A549 (cell line): ENCODE measurements around the gene LARP4.

Source experiments
- BHLHE40 ChIP-seq: IDR thresholded peaks from 2 replicates; pipeline ENCODE4 v1.6.1; 2012; ENCODE audit warnings: low read depth, low read length, inconsistent platforms
- CTCF ChIP-seq: fragments of >200 bp; sonication (Bioruptor Twin); formaldehyde crosslinking; IDR thresholded peaks from 3 replicates; pipeline ENCODE4 v1.5.1; 2016
- EHF ChIP-seq: fragments of 250-450 bp; sonication (Bioruptor Pico); IDR thresholded peaks from 2 replicates; pipeline ENCODE4 v1.5.0; 2020; ENCODE audit warnings: mild to moderate bottlenecking
- ESRRA ChIP-seq: fragments of 150-350 bp; IDR thresholded peaks from 2 replicates; pipeline ENCODE4 v1.6.1; 2014; ENCODE audit warnings: mild to moderate bottlenecking, low read length, borderline replicate concordance
- FOSL2 ChIP-seq, 2 experiments: fragments of 450-650 bp in 1 of 2; fragments of >200 bp in 1 of 2; sonication (Bioruptor Twin) in 1 of 2; formaldehyde crosslinking; IDR thresholded peaks; 2 replicates each; pipeline versions ENCODE4 v1.5.0 to v1.6.1; 2016 to 2020; ENCODE audit warnings: mild to moderate bottlenecking in 1 of 2, moderate library complexity in 1 of 2
- HDAC2 ChIP-seq: fragments of 200-600 bp; sonication (generic); IDR thresholded peaks from 2 replicates; pipeline ENCODE4 v1.6.1; 2016
- MAX ChIP-seq: IDR thresholded peaks from 2 replicates; pipeline ENCODE4 v1.6.1; 2012
- MAZ ChIP-seq: fragments of 150-350 bp; IDR thresholded peaks from 2 replicates; pipeline ENCODE4 v1.6.1; 2014; ENCODE audit warnings: antibody characterized with exemption, low read depth, low read length, borderline replicate concordance
- POLR2A ChIP-seq: IDR thresholded peaks from 2 replicates; pipeline ENCODE4 v1.6.1; 2012; ENCODE audit warnings: mild to moderate bottlenecking, low read length

- TF ChIP-seq EHF (no peak), MAZ (no peak), CTCF (no peak), MAX (no peak), POLR2A (no peak), BHLHE40 (no peak), FOSL2 (IDR thresholded peaks at IDR 0.05) (no peak), FOSL2 (CRISPR knock-in tag; IDR thresholded peaks at IDR 0.05) (no peak), HDAC2 (no peak), ESRRA (no peak)
Observed at GRCh38 chr12:50380761-50381325, 19.8 kb upstream of the LARP4 start.
